ENCODE results near the gene RAP1GAP.
"Not testable (repeated sequence)": the region's sequence is repeated elsewhere in the genome, so short reads cannot be mapped to it uniquely, and the experiment has no call there.

RAP1GAP gene

GRCh38 chr1:21567241-21568005, 101.7 kb downstream of the RAP1GAP start:
- no peak for DNase-seq

- not testable (repeated sequence) for DNase-seq
Measured at GRCh38 chr1:21566361-21566760, 102.8 kb downstream of the RAP1GAP start.

GRCh38 chr1:21565285-21565684, 103.9 kb downstream of the RAP1GAP start:
- no peak for DNase-seq

- no peak for DNase-seq
Measured at GRCh38 chr1:21564521-21565095, 104.5 kb downstream of the RAP1GAP start.

GRCh38 chr1:21563971-21564370, 105.2 kb downstream of the RAP1GAP start:
- no peak for DNase-seq

- DNase-seq, result no peak
Measured at GRCh38 chr1:21562896-21563295, 106.3 kb downstream of the RAP1GAP start.

GRCh38 chr1:21560916-21561638, 108.1 kb downstream of the RAP1GAP start:
- DNase-seq, result no peak

GRCh38 chr1:21559788-21560567, 109.2 kb downstream of the RAP1GAP start:
- no peak for DNase-seq

GRCh38 chr1:21553116-21553926, 115.8 kb downstream of the RAP1GAP start:
- DNase-seq, result no peak

- no peak for DNase-seq
Measured at GRCh38 chr1:21552715-21553114, 116.4 kb downstream of the RAP1GAP start.

GRCh38 chr1:21550866-21551475, 118.2 kb downstream of the RAP1GAP start:
- DNase-seq, result no peak

- DNase-seq, result no peak
Measured at GRCh38 chr1:21550097-21550496, 119.1 kb downstream of the RAP1GAP start.

- DNase-seq, result no peak
Measured at GRCh38 chr1:21547876-21548275, 121.3 kb downstream of the RAP1GAP start.

Measured in activated T-cell treated with anti-CD3 and anti-CD28 coated beads, Interleukin-2, amount 50 U/mL, for 1 hour (primary cell).